Liver (tissue), 9 donors: ENCODE measurements around the gene BSDC1. TPM values are rescaled to one million over a fixed set of nuclear protein-coding genes. Genes with fewer than 3 reads are reported as not detected.
"Not testable (repeated sequence)": the region's sequence is repeated elsewhere in the genome, so short reads cannot be mapped to it uniquely, and the experiment has no call there.

ENCODE experiments used
- DNase-seq: peaks from one replicate; pipeline ENCODE4 v3.0.0-alpha.2; 2017; ENCODE audit warnings: low spot score
- H3K27ac ChIP-seq, 2 donors: one replicate each; pipeline ENCODE4 v1.7.0; 2013; ENCODE audit warnings: inconsistent platforms in 2 of 2, low read length in 2 of 2, control low read depth in 1 of 2, low read depth in 1 of 2, mild to moderate bottlenecking in 1 of 2
- H3K27me3 ChIP-seq, 4 donors: one replicate each; pipeline versions ENCODE4 v1.6.1 to v1.7.0; 2013; ENCODE audit warnings: low read length in 3 of 4, inconsistent platforms in 1 of 4, mild to moderate bottlenecking in 1 of 4, moderate library complexity in 1 of 4; ENCODE audit not compliant: control insufficient read depth in 4 of 4, insufficient read depth in 4 of 4
- H3K36me3 ChIP-seq, 4 donors: one replicate each; pipeline versions ENCODE4 v1.6.1 to v1.7.0; 2013; ENCODE audit warnings: low read length in 3 of 4, mild to moderate bottlenecking in 3 of 4, low read depth in 1 of 4, moderate library complexity in 1 of 4; ENCODE audit not compliant: control insufficient read depth in 4 of 4, insufficient read depth in 3 of 4
- H3K4me1 ChIP-seq, 4 donors: one replicate each; pipeline versions ENCODE4 v1.6.1 to v1.7.0; 2013; ENCODE audit warnings: low read length in 3 of 4, mild to moderate bottlenecking in 3 of 4, moderate library complexity in 1 of 4; ENCODE audit not compliant: control insufficient read depth in 4 of 4, insufficient read depth in 4 of 4
- H3K4me3 ChIP-seq, 3 donors: one replicate each; pipeline versions ENCODE4 v1.6.1 to v1.7.0; 2013; ENCODE audit warnings: low read length in 3 of 3, control low read depth in 1 of 3, low read depth in 1 of 3, mild to moderate bottlenecking in 1 of 3
- H3K9ac ChIP-seq, 2 donors: one replicate each; pipeline ENCODE4 v1.7.0; 2013; ENCODE audit warnings: low read length in 2 of 2, mild to moderate bottlenecking in 2 of 2, moderate library complexity in 2 of 2, control low read depth in 1 of 2, low read depth in 1 of 2
- H3K9me3 ChIP-seq, 4 donors: one replicate each; pipeline versions ENCODE4 v1.6.1 to v1.7.0; 2013; ENCODE audit warnings: low read length in 3 of 4; ENCODE audit not compliant: control insufficient read depth in 4 of 4
- ATF3 ChIP-seq: IDR thresholded peaks from 2 replicates; pipeline ENCODE4 v1.6.1; 2016; ENCODE audit warnings: antibody characterized with exemption
- CTCF ChIP-seq: fragments of 150-350 bp; IDR thresholded peaks from 2 replicates; pipeline ENCODE4 v1.5.1; 2017; ENCODE audit warnings: improper control_type of control experiment, low read depth, low read length; ENCODE audit not compliant: missing input control
- EGR1 ChIP-seq, 2 donors: IDR thresholded peaks; 2 replicates each; pipeline ENCODE4 v1.6.1; 2016 to 2018; ENCODE audit warnings: antibody characterized with exemption in 2 of 2, low read depth in 2 of 2
- FOXA1 ChIP-seq: IDR thresholded peaks from 2 replicates; pipeline ENCODE4 v1.6.1; 2016; ENCODE audit warnings: antibody characterized with exemption
- FOXA2 ChIP-seq: IDR thresholded peaks from 2 replicates; pipeline ENCODE4 v1.6.1; 2016; ENCODE audit warnings: antibody characterized with exemption
- GABPA ChIP-seq, 2 donors: IDR thresholded peaks in 1 of 2; conservative IDR thresholded peaks in 1 of 2; 2 replicates each; pipeline ENCODE4 v1.6.1; 2016; ENCODE audit warnings: antibody characterized with exemption in 2 of 2, mild to moderate bottlenecking in 1 of 2, moderate library complexity in 1 of 2
- HNF4A ChIP-seq, 2 donors: conservative IDR thresholded peaks; 2 replicates each; pipeline ENCODE4 v1.6.1; 2016; ENCODE audit warnings: antibody characterized with exemption in 2 of 2, mild to moderate bottlenecking in 2 of 2
- HNF4G ChIP-seq: IDR thresholded peaks from 2 replicates; pipeline ENCODE4 v1.6.1; 2016; ENCODE audit warnings: antibody characterized with exemption
- JUND ChIP-seq, 2 donors: IDR thresholded peaks; 2 replicates each; pipeline ENCODE4 v1.6.1; 2016; ENCODE audit warnings: antibody characterized with exemption in 2 of 2
- MAX ChIP-seq: IDR thresholded peaks from 2 replicates; pipeline ENCODE4 v1.6.1; 2016; ENCODE audit warnings: antibody characterized with exemption
- NR2F2 ChIP-seq: IDR thresholded peaks from 2 replicates; pipeline ENCODE4 v1.6.1; 2016; ENCODE audit warnings: antibody characterized with exemption
- RAD21 ChIP-seq, 2 donors: IDR thresholded peaks; 2 replicates each; pipeline ENCODE4 v1.6.1; 2016; ENCODE audit warnings: antibody characterized with exemption in 2 of 2, mild to moderate bottlenecking in 2 of 2
- REST ChIP-seq: IDR thresholded peaks from 2 replicates; pipeline ENCODE4 v1.6.1; 2016; ENCODE audit warnings: antibody characterized with exemption, mild to moderate bottlenecking
- RXRA ChIP-seq, 2 donors: IDR thresholded peaks; 2 replicates each; pipeline ENCODE4 v1.6.1; 2017 to 2018; ENCODE audit warnings: antibody characterized with exemption in 2 of 2, mild to moderate bottlenecking in 1 of 2
- SP1 ChIP-seq: IDR thresholded peaks from 2 replicates; pipeline ENCODE4 v1.6.1; 2018; ENCODE audit warnings: antibody characterized with exemption, mild to moderate bottlenecking
- TAF1 ChIP-seq: conservative IDR thresholded peaks from 2 replicates; pipeline ENCODE4 v1.6.1; 2016; ENCODE audit warnings: antibody characterized with exemption, mild to moderate bottlenecking
- YY1 ChIP-seq: IDR thresholded peaks from 2 replicates; pipeline ENCODE4 v1.6.1; 2016; ENCODE audit warnings: antibody characterized with exemption, mild to moderate bottlenecking
- ZBTB33 ChIP-seq: IDR thresholded peaks from 2 replicates; pipeline ENCODE4 v1.6.1; 2016; ENCODE audit warnings: antibody characterized with exemption
- WGBS: extraction: QIAGEN DNeasy Blood & Tissue Kit; methylation state at CpG from one replicate; pipeline ENCODE4 v1.1.7; 2013; 5-methylcytosine and 5-hydroxymethylcytosine counted together
- polyA plus RNA-seq, 2 donors: library from polyadenylated mRNA; stranded (reverse) in 1 of 2; unstranded in 1 of 2; fragments of 200-250 nt in 1 of 2; fragments of >200 nt in 1 of 2; fragmentation: Nextera tagmentation in 1 of 2; extraction: Ambion mirVana in 1 of 2; gene quantifications; one replicate each; pipeline versions ENCODE4 v1.2.1 to v1.2.3, GENCODE V29; 2013 to 2015
- total RNA-seq, 2 donors: library from RNA; depleted of rRNA; stranded (reverse); fragments of >200 nt; gene quantifications; one replicate each; pipeline ENCODE4 v1.2.3, GENCODE V29; 2014
- donor health status: healthy.
- donor health status: healthy.
- donor health status: healthy.
- donor health status: healthy.
- donor health status: healthy.

Gene BSDC1
- 10 to 100 TPM; 62.5 to 65.9 TPM for total RNA-seq
- polyA plus RNA-seq: 10 to 100 TPM; 40.0 to 41.4 TPM

- Histone ChIP-seq H3K9me3 (no peaks in the 10 kb centered on the region), H3K4me3 (peak within 1 kb of the TSS; percentile 63 to 87 (median 83)), H3K4me1 (peaks cover 3 to 22% (median 17%) of the 10 kb centered on the region in 4 donors), H3K27ac (peak within 1 kb of the TSS; percentile 93 to 98), H3K36me3 (peaks cover 3 to 19% (median 11%) of the 10 kb centered on the region in 4 donors), H3K9ac (peak within 1 kb of the TSS; percentile 92 to 93), H3K27me3 (no peaks in the 10 kb centered on the region)
- peak; percentile 91 for TF ChIP-seq NR2F2
- TF ChIP-seq MAX: peak; percentile 72
- TF ChIP-seq ZBTB33: peak; percentile 95
- peak; percentile 68 for TF ChIP-seq FOXA1
- peak; percentile 93 to 97 for TF ChIP-seq JUND (IDR thresholded peaks at IDR 0.05)
- peak; percentile 95 for TF ChIP-seq TAF1
- peak; percentile 58 for TF ChIP-seq ATF3
- TF ChIP-seq HNF4A (conservative IDR thresholded peaks at IDR 0.05): peak; percentile 68 to 78
- TF ChIP-seq HNF4G: peak; percentile 61
- peak in 1 of 2 donors; percentile 84 for TF ChIP-seq EGR1 (IDR thresholded peaks at IDR 0.05; ENCODE audit: low read depth in 2 of 2)
- TF ChIP-seq REST: peak; percentile 97
- TF ChIP-seq GABPA (IDR thresholded peaks at IDR 0.05 in 1 of 2, conservative IDR thresholded peaks at IDR 0.05 in 1 of 2): peak; percentile 7 to 78
- no peak for TF ChIP-seq CTCF
- TF ChIP-seq RAD21 (IDR thresholded peaks at IDR 0.05): peak; percentile 48 to 52
- TF ChIP-seq FOXA2: peak; percentile 38
- TF ChIP-seq RXRA (IDR thresholded peaks at IDR 0.05): peak; percentile 96
- peak; percentile 99 for TF ChIP-seq YY1
- peak; percentile 95 for TF ChIP-seq SP1
- peak; percentile 99 for DNase-seq
- under 1% methylated on average over 48 of the region's 48 CpGs for WGBS
Observed at GRCh38 chr1:32394141-32394889, at the start of gene BSDC1. BSDC1 (minus strand) TSS chr1:32394441; CDS start chr1:32394414, 27 bp downstream.

GRCh38 chr1:32441467-32441866, 47.2 kb upstream of the BSDC1 start:
- 93% methylated on average over 10 of the region's 10 CpGs for WGBS
- H3K27me3 ChIP-seq, H3K27ac ChIP-seq, H3K4me1 ChIP-seq, H3K4me3 ChIP-seq, DNase-seq, H3K36me3 ChIP-seq, H3K9ac ChIP-seq, H3K9me3 ChIP-seq: not testable (repeated sequence)

- not testable (repeated sequence) for H3K9me3 ChIP-seq, H3K9ac ChIP-seq, H3K4me1 ChIP-seq, H3K27ac ChIP-seq, DNase-seq, H3K27me3 ChIP-seq, H3K4me3 ChIP-seq, H3K36me3 ChIP-seq
- 90% methylated on average over 4 of the region's 4 CpGs for WGBS
Observed at GRCh38 chr1:32438777-32439176, 44.5 kb upstream of the BSDC1 start.
